Activated CD8-positive, alpha-beta memory T cell treated with anti-CD3 and anti-CD28 coated beads, Interleukin-2, amount 50 U/mL, for 48 hours (primary cell): ENCODE measurements around the gene M1AP.

ENCODE experiments used
- DNase-seq: peaks from one replicate; pipeline ENCODE4 v3.0.0-alpha.2; 2020

M1AP gene

DNA sequence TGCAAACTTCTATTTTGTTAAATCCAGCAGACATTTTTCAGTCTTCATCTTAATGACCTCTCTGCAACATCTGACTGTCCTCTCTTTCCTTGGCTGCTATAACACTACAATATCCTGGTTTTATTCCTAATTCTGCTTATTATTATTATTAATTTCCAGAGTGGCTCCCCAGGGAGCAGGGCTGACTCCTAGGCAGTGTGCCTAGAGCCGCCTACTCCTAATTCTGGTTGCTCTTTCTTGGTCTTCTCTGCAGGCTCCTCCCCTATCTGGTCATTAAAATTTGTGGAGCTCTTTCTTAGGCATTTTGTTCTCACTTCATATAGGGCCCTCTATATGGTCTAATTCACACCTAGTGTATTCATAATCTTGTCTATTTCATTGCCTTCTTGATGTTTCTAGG, 105.2 kb downstream of the M1AP start:
- no peak for DNase-seq

- no peak for DNase-seq
Observed at GRCh38 chr2:74540291-74540690, 107.8 kb downstream of the M1AP start.

- DNase-seq: no peak
Observed at GRCh38 chr2:74538881-74539339, 109.2 kb downstream of the M1AP start.

DNA sequence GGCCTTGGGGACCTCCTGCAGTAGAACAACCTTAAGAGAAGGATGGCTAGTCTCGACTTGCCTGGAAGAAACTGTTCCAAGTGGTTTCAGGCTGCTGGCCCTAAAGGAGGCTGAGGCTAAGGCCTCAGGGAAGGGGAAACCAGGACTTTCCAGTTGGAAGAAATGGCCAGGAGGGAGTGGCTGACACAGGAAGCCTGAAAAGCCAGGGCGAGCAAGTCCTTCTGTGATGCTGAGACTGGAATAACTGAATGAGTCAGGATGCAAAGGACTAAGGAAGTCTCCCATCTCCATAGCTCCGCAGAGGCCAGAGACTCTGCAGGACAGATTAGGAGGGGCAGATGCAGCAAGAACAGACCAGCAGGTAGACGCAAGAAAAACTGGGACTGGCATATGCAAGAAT, 111.0 kb downstream of the M1AP start:
- DNase-seq: no peak

GRCh38 chr2:74536166-74536950, 111.8 kb downstream of the M1AP start:
- DNase-seq: no peak

- no peak for DNase-seq
Observed at GRCh38 chr2:74535440-74535965, 112.6 kb downstream of the M1AP start.

DNA sequence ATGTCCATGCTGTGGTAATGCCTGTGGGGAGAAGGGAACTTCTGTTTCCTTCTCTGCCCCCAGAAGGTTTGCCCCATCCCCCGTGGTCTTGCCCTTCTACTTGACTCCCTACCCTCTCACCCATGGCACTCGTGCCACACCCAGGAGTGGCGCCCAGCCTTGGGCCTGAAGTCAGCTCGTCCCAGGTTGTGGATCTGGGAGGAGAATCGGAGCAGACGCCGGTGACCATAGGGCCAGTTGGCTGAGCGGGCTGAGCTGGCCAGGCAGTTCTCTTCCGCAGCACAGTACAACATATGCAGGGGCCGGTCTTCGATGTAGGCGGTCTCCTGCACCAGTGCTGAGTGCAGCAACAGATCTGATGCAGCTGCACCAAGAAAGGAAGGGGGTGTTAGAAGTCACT, 113.7 kb downstream of the M1AP start:
- no peak for DNase-seq

DNA sequence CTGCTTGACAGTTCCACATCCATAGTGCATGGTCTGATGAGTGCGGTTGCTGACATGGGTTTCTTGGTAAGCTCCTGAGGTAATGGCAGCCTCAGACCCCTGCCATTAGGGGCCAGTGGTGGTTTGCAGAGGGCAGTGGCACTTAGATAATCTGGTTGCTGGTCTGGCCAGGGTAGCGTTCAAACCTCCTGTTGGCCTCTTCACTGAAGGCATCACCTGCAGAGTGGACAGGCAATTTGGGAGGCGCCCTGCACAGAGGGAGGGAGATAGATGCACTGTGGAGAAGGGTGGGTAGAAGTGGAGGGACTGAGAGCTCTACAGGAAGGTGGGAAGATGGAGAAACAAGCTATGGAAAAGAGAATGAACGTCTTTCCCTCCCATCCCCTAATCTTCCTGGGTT, 114.7 kb downstream of the M1AP start:
- no peak for DNase-seq

DNA sequence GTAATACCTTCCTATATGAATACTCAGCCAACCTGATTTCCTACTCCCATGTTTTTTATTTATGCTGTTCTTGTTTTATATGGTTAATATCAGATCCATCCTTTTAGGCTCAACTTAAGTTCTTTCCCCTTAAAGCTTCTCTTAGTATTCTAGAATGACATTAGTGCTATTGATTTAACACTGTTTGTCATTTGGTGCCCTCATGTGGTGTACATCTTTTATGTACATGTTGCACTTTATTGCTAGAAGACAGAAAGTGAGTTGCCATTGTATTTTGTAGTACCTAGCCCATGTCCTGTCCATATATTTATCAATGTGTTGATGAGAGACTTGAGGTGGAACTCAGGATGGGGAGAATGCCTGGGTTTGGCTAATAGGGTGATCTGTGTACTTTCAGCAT, 115.9 kb downstream of the M1AP start:
- DNase-seq: no peak

DNA sequence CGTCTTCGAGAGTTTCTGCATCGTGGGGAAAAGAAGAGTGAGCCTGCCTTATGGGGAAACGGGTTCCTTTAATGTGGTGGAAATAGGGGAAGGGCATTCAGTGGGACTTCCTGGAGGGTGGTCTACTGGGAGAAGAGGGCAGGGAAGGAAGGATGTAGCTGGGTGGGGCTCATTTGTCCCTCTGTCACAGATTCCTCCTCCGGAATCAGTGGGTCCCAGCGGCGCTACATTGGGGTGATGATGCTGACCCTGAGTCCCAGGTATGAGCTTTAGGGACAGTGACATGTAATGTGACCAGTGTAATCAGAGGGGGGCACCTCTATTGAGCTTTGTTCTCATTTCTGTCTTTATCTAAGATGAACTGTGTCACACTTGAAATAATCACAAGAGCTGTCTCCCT, 116.5 kb downstream of the M1AP start:
- no peak for DNase-seq

DNA sequence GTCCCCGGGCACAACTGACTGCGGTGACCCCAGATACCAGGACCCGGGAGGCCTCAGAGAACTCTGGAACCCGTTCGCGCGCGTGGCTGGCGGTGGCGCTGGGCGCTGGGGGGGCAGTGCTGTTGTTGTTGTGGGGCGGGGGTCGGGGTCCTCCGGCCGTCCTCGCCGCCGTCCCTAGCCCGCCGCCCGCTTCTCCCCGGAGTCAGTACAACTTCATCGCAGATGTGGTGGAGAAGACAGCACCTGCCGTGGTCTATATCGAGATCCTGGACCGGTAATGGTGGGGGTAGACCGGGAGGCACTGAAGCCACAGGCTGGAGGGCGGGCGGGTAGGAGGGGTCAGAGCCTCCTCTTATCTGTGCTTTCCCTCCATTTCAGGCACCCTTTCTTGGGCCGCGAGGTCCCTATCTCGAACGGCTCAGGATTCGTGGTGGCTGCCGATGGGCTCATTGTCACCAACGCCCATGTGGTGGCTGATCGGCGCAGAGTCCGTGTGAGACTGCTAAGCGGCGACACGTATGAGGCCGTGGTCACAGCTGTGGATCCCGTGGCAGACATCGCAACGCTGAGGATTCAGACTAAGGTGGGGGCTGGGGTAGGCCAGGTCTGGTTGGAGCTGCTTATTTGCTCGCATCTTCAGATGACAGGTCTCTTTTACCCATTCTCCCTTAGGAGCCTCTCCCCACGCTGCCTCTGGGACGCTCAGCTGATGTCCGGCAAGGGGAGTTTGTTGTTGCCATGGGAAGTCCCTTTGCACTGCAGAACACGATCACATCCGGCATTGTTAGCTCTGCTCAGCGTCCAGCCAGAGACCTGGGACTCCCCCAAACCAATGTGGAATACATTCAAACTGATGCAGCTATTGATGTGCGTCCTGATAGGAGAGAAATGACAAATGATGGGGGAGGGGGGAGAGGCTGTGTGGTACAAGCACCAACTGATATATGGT, 117.6 kb downstream of the M1AP start:
- DNase-seq: peak; percentile 72

DNA sequence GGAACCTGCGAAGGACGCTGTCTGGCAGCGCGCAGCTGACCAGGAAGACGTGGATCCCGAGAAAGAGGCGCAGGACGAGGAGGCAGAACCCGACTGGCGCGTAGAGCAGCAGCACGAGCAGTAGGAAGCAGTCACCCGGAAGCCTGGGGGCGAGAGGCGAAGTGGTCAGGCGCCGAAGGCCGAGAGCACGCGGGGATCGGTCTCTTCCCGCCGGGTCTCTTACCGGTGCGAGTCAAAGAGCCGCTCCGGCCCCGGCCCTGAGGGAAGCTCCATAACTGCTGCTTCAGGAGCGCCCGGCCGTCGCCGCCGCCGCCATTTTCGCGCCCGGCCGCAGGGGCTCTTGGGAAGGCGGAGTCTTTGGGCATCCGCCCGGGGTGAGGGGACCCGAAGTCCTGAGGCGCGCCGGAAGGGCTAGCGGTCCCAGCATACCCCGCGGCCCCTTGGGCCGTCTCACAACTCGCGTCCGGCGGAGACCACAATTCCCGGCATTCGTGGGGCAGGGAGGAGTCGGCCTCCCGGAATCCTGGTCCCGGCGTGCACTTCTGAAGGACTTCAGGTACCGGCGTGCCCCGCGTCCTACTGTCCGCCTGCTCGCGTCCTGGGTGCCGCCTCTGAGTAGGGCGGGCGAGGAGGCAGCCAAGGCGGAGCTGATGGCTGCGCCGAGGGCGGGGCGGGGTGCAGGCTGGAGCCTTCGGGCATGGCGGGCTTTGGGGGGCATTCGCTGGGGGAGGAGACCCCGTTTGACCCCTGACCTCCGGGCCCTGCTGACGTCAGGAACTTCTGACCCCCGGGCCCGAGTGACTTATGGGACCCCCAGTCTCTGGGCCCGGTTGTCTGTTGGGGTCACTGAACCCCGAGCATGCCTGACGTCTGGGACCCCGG, 118.5 kb downstream of the M1AP start, which contains the start of the genes AUP1 and HTRA2:
AUP1 (minus strand) TSS at position 350 of the 882 bp plus-strand sequence; CDS start at position 273, 77 bp downstream.
HTRA2 (plus strand) TSS at position 577 of the 882 bp plus-strand sequence; CDS start at position 651, 74 bp downstream.
- DNase-seq: peak; percentile 95

DNA sequence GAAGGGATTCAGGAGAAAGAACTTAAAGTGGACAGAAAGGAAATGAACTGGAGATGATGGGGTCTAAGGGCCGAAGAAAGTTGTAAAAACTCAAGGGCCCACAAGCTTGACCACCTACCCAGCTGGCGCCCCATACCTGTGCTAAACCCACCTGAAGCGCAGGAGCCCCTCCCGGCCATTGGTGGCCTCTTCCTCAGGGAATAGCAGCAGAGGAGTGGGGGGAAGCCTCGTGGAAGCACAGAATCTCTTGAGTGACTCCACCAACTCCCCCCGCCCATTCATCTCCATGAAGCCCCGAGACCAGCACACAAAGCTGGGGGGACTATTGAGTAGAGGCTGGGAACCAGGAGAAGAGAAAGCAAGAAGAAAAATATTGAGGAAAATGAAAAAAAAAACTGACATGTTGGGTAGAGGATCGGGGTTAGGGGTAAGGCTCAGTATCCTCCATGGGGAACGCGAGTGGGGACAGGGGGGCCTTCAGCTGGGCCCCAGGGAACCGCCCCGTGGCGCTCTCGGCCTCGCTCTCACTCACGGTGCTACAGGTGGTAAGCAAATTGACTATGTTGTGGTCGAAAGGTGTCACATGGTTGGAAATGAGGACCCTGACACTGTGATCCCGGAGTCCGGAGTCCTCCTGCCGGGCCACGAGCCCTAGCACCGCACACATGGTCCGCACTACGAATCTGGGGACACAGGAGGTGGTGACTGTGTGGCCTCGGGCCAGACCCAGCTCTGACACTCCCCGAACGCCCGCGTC, 119.4 kb downstream of the M1AP start:
- DNase-seq: no peak

DNA sequence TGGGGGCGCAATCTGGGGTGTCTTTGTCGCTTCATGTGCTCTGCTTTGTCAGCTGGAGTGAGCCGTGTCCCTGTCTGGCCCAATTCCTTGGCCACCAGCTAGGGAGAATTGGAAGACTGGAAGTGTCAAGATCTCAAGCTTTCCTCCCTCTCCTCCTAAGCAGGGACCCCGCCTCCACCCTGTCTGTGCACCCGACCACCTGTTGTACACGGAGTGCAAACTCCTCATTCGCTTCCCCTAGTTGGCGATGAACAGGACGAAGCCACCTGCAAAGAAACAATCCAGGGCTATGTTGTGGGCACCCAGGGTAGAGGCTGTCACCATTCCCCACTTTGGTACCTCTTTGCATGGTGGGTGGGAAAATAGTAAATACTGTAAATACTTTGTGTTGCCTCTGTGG, 120.4 kb downstream of the M1AP start:
- DNase-seq: no peak

DNA sequence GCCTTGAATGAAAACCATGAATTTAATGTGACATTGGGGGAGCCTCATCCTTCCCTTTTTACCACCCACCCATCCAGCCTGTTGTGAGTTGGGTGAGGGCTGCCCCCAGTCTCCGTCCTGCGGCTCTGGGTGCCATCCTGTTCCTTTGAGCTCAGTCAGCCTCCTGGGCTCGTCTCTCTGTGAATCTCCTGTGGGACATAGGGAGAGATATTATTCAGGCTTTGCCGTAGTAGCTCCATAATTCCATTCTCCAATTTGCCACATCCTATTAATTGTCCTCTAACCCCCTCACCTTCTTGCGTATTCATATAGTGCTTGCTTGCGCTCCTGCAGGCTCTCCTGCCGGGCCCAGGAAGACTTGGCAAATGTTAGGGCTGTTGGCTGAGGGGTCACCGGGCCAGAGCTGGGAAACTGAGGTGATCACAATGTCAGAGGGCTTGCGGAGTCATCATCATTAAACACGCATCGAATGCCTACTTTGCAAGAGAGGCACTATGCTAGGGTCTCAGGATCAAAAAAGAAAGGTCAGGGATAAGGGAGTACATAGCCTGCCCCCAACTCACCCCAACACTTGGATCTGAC, 121.4 kb downstream of the M1AP start:
- no peak for DNase-seq

DNA sequence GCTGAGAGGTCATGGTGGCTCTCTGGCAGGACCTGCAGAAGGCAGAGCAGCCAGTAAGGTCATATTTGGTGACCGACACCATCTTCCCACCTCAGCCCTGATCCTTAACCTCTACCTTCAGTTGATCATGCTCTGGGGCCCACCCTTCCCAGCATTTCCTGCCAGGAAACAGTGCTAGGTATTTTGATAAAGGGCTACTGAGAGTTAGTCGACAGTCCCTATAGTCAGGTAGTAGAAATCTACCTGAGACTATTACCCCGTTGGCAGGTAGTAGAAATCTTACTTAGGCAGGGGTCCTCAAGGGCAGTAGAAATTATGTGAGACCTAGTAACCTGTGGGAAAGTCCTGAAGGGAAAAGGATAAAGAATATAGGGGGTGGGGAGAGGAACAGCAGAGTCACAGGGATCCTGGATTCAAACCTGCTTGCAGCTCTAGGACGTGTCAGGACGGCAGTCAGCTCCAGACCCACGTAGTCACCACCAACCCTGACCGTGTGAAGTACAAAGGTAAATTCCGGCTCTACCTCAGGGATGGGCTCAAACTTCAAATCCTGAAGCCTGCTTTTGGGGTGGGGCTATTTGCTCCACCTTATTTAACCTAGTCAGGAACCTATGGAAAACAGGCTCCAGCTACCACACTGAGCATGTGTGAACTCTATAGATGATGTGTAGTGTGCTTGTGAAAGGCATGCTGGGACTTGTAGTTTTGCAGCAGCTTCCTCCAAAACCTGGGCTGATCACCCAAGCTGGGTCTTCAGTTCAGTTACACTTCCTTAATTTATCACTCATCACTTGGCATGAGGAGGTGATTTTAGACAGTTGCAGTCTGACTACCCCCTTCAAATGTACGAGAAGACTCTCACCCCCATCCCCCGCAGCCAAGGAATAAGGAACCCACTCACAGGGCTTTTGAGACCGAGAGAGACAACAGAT, 122.1 kb downstream of the M1AP start, which contains the start of gene DQX1:
DQX1 (minus strand) TSS at position 515 of the 932 bp plus-strand sequence; CDS start at position 13, 502 bp downstream.
- DNase-seq: no peak

GRCh38 chr2:74524955-74525716, 123.0 kb downstream of the M1AP start:
- DNase-seq: no peak

GRCh38 chr2:74524005-74524404, 124.1 kb downstream of the M1AP start:
- DNase-seq: no peak

GRCh38 chr2:74522516-74522915, 125.6 kb downstream of the M1AP start:
- no peak for DNase-seq
